Right lobe of liver (tissue), 6 donors: Measurements from ENCODE around the gene CCDC33. TPM values are rescaled to one million over a fixed set of nuclear protein-coding genes. Genes with fewer than 3 reads are reported as not detected.

Experiments
- ATAC-seq, 4 donors: fragments of 200-7000 bp; cut with Tn5 transposase; one replicate each; pipeline ENCODE4 v1.9.1; 2020; ENCODE audit warnings: mild to moderate bottlenecking in 4 of 4, moderate library complexity in 4 of 4
- DNase-seq, 3 donors: peaks; one replicate each; pipeline ENCODE4 v3.0.0-alpha.2; 2020
- H3K27ac ChIP-seq, 3 donors: fragments of 200-600 bp; one replicate each; pipeline ENCODE4 v1.8.0; 2022
- H3K27me3 ChIP-seq, 2 donors: fragments of 200-600 bp; one replicate each; pipeline ENCODE4 v1.8.0; 2022
- H3K36me3 ChIP-seq, 4 donors: fragments of 200-600 bp; sonication (generic) in 1 of 4; one replicate each; pipeline versions ENCODE4 v1.5.1 to v1.8.0; 2017 to 2022; ENCODE audit warnings: control low read depth in 1 of 4
- H3K4me1 ChIP-seq, 4 donors: fragments of 200-600 bp; sonication (generic) in 1 of 4; one replicate each; pipeline versions ENCODE4 v1.5.1 to v1.8.0; 2017 to 2022; ENCODE audit warnings: control low read depth in 1 of 4
- H3K4me3 ChIP-seq, 3 donors: fragments of 200-600 bp; one replicate each; pipeline ENCODE4 v1.8.0; 2022
- H3K9me3 ChIP-seq, 4 donors: fragments of 200-600 bp; sonication (generic) in 1 of 4; one replicate each; pipeline versions ENCODE4 v1.5.1 to v1.8.0; 2017 to 2022; ENCODE audit warnings: control low read depth in 1 of 4
- POLR2A ChIP-seq: fragments of 450-650 bp; IDR thresholded peaks from one replicate; pipeline ENCODE4 v1.6.1; 2017; ENCODE audit warnings: antibody characterized with exemption, mild to moderate bottlenecking
- WGBS: methylation state at CpG from one replicate; pipeline ENCODE4 v1.1.6; 2018; ENCODE audit warnings: low coverage, low lambda C conversion rate; ENCODE audit not compliant: insufficient coverage; ENCODE audit errors: missing lambda C conversion rate; 5-methylcytosine and 5-hydroxymethylcytosine counted together
- intact Hi-C, 2 donors: fragments of 100-400 bp; cut with DNase I; formaldehyde crosslinking; loops; one replicate each; pipeline versions ENCODE4 v1.11.2 to v1.14.1; 2022
- total RNA-seq, 6 experiments: library from RNA; depleted of rRNA in 2 of 6; stranded (reverse); fragments of >200 nt in 2 of 6; fragmentation: NEBNext Ultra II Directional in 3 of 6; extraction: Animal tissue kit (Norgen Biotek cat#: 25700) in 3 of 6; gene quantifications; one replicate each; pipeline versions ENCODE4 v1.1.0 to v1.2.4, GENCODE V29; 2016 to 2023
- TF ChIP-seq, protein P1 (sequence below), 4 donors: fragments of 200-600 bp in 3 of 4; fragments of 450-650 bp in 1 of 4; IDR thresholded peaks; one replicate each; pipeline versions ENCODE4 v1.5.1 to v1.8.0; 2016 to 2022; ENCODE audit warnings: antibody characterized with exemption in 4 of 4, mild to moderate bottlenecking in 2 of 4
- donor health status: DM: no; HTN: yes; CAD: no.
- donor health status: DM: no; HTN: no; CAD: no.
- donor health status: DM: no; HTN: no; CAD: no.
- donor health status: DM: no; HTN: yes; CAD: no.
- donor health status: DM: no; HTN: yes; CAD: no.

Gene CCDC33
- total RNA-seq, 6 experiments from 2014 or later, result not detected

DNA sequence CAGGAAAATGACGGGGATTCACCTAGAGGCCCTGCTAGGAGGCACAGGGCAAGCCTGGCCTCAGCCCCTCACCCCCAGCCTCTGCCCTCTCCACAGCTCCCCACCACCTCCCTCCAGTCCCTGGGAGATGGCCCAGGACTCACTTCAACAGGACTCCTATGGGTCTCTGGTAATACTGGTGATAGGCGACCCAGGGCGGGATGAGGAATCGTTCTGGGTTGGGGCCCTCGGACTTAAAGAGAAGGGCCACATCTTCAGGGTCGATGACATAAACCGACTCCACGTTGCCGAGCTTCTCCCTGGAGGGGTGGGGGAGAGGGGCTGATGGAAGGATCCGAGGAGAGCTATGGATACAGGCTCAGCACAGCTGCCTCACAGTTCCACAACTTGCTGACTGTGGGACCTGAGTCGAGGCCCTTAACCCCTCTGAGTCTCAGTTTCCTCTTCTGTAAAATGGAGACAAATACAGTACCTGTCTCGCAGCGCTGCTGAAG, 111.7 kb downstream of the CCDC33 start:
- WGBS, result 84% methylated on average over 7 of the region's 13 CpGs
- no peak for DNase-seq
- intact Hi-C loops, result no loop called here

DNA sequence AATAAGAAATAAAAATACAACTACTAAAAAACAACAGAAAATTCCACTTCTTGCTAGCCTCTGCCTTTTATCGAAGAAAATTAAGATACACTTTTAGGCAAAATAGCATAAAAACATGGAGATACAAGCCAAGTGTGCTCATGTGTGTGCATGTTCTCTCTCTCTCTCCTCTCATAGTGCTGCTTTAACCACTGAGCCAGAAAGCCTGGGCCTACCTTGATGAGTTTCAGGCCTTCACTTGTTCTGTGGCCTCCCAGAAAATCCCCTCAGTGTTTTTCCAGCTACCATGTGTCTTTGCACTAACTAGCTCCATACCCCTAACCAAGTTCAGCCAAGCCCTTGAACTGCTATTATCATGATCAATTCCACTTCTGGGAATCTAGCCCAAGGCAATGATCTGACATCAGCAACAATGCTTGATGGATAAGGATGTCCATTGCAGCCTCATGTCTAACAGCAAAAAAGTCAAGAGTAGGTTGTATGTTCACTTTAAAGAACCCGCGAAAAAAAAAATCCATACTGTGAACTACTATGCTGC, 113.2 kb downstream of the CCDC33 start:
- H3K36me3 ChIP-seq, result no peaks in the 10 kb centered on the region
- no peaks in the 10 kb centered on the region for H3K9me3 ChIP-seq
- TF ChIP-seq POLR2A, result no peak
- TF ChIP-seq, protein P1, sequence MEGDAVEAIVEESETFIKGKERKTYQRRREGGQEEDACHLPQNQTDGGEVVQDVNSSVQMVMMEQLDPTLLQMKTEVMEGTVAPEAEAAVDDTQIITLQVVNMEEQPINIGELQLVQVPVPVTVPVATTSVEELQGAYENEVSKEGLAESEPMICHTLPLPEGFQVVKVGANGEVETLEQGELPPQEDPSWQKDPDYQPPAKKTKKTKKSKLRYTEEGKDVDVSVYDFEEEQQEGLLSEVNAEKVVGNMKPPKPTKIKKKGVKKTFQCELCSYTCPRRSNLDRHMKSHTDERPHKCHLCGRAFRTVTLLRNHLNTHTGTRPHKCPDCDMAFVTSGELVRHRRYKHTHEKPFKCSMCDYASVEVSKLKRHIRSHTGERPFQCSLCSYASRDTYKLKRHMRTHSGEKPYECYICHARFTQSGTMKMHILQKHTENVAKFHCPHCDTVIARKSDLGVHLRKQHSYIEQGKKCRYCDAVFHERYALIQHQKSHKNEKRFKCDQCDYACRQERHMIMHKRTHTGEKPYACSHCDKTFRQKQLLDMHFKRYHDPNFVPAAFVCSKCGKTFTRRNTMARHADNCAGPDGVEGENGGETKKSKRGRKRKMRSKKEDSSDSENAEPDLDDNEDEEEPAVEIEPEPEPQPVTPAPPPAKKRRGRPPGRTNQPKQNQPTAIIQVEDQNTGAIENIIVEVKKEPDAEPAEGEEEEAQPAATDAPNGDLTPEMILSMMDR (IDR thresholded peaks at IDR 0.05), result no peak
- no peaks in the 10 kb centered on the region for H3K4me1 ChIP-seq
- 98% methylated on average over 3 of the region's 3 CpGs for WGBS
- H3K4me3 ChIP-seq, result no peak overlapping the region
- intact Hi-C loops, result no loop called here
- no peak for DNase-seq
- no peak for ATAC-seq
- no peak overlapping the region for H3K27ac ChIP-seq
- no peaks in the 10 kb centered on the region for H3K27me3 ChIP-seq

More for the DNA sequence above, 111.7 kb downstream of the CCDC33 start:
- no peaks in the 10 kb centered on the region for H3K4me1 ChIP-seq
- no peak for TF ChIP-seq POLR2A
- TF ChIP-seq, protein P1 (IDR thresholded peaks at IDR 0.05), result no peak
- H3K4me3 ChIP-seq, result no peak overlapping the region
- no peaks in the 10 kb centered on the region for H3K9me3 ChIP-seq
- H3K27me3 ChIP-seq, result no peaks in the 10 kb centered on the region
- H3K36me3 ChIP-seq, result no peaks in the 10 kb centered on the region
- ATAC-seq, result no peak
- no peak overlapping the region for H3K27ac ChIP-seq

DNA sequence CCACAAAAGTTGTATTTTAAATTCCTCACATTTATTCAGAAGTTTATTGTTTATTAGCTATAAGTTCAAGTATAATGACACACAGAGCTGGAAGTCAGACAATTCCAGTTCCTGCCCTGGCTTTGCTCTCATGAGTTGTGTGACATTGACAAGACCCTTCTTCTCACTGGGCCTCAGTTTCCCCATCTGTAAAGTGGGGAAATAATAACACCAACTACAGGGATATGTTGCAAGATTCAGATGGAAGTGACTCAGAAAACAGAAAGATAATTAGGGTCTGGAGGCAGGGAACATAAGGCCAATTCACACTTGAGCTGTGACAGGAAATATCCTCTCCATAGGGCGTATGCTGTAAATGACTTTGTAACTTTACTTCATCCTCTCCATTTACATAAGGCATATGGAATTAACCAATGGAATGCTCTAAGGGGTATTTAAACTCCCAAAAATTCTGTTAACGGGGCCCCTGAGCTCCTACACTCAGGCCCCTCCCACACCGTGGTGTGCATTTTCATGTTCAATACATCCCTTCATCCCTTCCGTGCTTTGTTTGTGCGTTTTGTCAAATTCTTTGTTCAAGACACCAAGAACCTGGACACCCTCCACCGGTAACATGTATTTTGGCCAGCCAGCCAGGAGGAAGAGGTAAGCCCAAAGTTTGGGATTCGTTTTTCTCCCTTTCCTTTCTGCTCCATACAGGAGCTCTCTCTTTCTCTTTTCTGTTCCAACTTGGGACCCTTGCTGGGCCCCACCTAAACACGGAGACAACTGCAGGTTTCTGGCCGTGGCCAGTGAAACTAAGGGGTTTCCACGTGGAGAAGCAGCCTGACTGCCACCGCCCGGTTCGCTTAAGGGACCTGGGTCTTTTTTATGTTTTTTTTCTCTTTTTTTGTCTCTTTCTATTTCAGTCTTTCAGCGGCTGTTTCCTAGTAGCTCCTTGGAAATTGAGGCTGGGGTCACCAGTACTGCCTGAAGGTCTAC, 114.5 kb downstream of the CCDC33 start:
- Histone ChIP-seq H3K4me1 (no peaks in the 10 kb centered on the region), H3K27me3 (no peaks in the 10 kb centered on the region), H3K36me3 (no peaks in the 10 kb centered on the region), H3K9me3 (no peaks in the 10 kb centered on the region), H3K27ac (no peak overlapping the region), H3K4me3 (no peak overlapping the region)
- no peak for DNase-seq
- 67% methylated on average over 13 of the region's 14 CpGs for WGBS
- TF ChIP-seq, protein P1 (IDR thresholded peaks at IDR 0.05), result no peak
- TF ChIP-seq POLR2A, result no peak
- no peak for ATAC-seq
- intact Hi-C loops, result no loop called here

DNA sequence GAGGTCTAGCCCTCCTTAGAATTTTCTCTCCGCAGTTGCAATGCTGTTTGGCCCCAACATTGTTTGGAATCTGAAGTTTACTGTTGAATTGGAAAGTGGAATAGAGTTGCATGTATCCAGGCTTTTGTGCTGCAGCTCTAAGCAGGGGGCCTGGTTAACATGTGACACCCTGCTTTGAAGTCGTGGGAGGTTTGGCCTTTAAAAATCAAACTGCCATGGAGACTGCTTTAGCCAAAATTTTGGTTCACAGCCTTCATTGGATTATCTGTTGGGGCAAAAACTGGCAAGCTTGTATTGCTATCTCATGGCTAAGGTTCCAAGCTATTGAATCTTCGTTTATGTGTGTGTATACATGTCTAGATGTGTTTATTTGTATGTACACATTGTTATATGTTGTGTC, 115.5 kb downstream of the CCDC33 start:
- ATAC-seq, result no peak
- no peak overlapping the region for H3K27ac ChIP-seq

More for the DNA sequence above, 115.5 kb downstream of the CCDC33 start:
- intact Hi-C loops, result no loop called here
- H3K4me3 ChIP-seq, result no peak overlapping the region
- WGBS, result 27% methylated on average over 2 of the region's 3 CpGs
- H3K36me3 ChIP-seq, result no peaks in the 10 kb centered on the region
- TF ChIP-seq, protein P1 (IDR thresholded peaks at IDR 0.05), result no peak
- no peak for TF ChIP-seq POLR2A
- no peaks in the 10 kb centered on the region for H3K9me3 ChIP-seq
- no peaks in the 10 kb centered on the region for H3K4me1 ChIP-seq
- no peak for DNase-seq
- H3K27me3 ChIP-seq, result no peaks in the 10 kb centered on the region
